ENCODE data around the gene TBX21. TPM values are rescaled to one million over a fixed set of nuclear protein-coding genes. Genes with fewer than 3 reads are reported as not detected.
"Not testable (repeated sequence)": the region's sequence is repeated elsewhere in the genome, so short reads cannot be mapped to it uniquely, and the experiment has no call there.

The TBX21 gene
- total RNA-seq, 1 experiment from 2014 or later = not detected

GRCh38 chr17:47735536-47736011 lies 2.5 kb downstream of the TBX21 start:
- Histone ChIP-seq H3K4me2 (ENCODE audit: low read depth, low read length, poor library complexity, severe bottlenecking) (no peak overlapping the region), H2AFZ (ENCODE audit: low read length) (no peak overlapping the region), H3K79me2 (ENCODE audit: low read length) (no peaks in the 10 kb centered on the region), H3K9ac (ENCODE audit: low read length) (no peak overlapping the region), H3K36me3 (ENCODE audit: insufficient read depth, low read length) (no peaks in the 10 kb centered on the region), H3K27me3 (ENCODE audit: low read length) (no peaks in the 10 kb centered on the region), H3K4me3 (ENCODE audit: low read length) (no peak overlapping the region), H3K9me3 (ENCODE audit: low read length) (no peaks in the 10 kb centered on the region), H4K20me1 (ENCODE audit: insufficient read depth, low read depth, low read length) (no peaks in the 10 kb centered on the region), H3K27ac (ENCODE audit: low read length) (no peak overlapping the region), H3K4me1 (ENCODE audit: low read length) (peaks cover 27% of the 10 kb centered on the region), H3K9me2 (replicated peaks; ENCODE audit: insufficient read depth, low read length) (no peaks in the 10 kb centered on the region)
- peak; percentile 60 for DNase-seq

GRCh38 chr17:47736501-47737495 lies 3.8 kb downstream of the TBX21 start:
- no peaks in the 10 kb centered on the region for H3K9me3 ChIP-seq (ENCODE audit: low read length)
- no peaks in the 10 kb centered on the region for H4K20me1 ChIP-seq (ENCODE audit: insufficient read depth, low read depth, low read length)
- no peaks in the 10 kb centered on the region for H3K36me3 ChIP-seq (ENCODE audit: insufficient read depth, low read length)
- no peak overlapping the region for H3K4me3 ChIP-seq (ENCODE audit: low read length)
- H3K27ac ChIP-seq (ENCODE audit: low read length) = no peak overlapping the region
- H3K79me2 ChIP-seq (ENCODE audit: low read length) = no peaks in the 10 kb centered on the region
- no peak overlapping the region for H3K4me2 ChIP-seq (ENCODE audit: low read depth, low read length, poor library complexity, severe bottlenecking)
- no peaks in the 10 kb centered on the region for H3K27me3 ChIP-seq (ENCODE audit: low read length)
- DNase-seq = no peak
- H3K4me1 ChIP-seq (ENCODE audit: low read length) = peaks cover 20% of the 10 kb centered on the region
- no peak overlapping the region for H3K9ac ChIP-seq (ENCODE audit: low read length)
- H2AFZ ChIP-seq (ENCODE audit: low read length) = no peak overlapping the region
- H3K9me2 ChIP-seq (replicated peaks; ENCODE audit: insufficient read depth, low read length) = no peaks in the 10 kb centered on the region

GRCh38 chr17:47738178-47738577 lies 5.1 kb downstream of the TBX21 start:
- H3K27ac ChIP-seq (ENCODE audit: low read length) = no peak overlapping the region

GRCh38 chr17:47739150-47739549 lies 6.1 kb downstream of the TBX21 start:
- DNase-seq = no peak
- no peaks in the 10 kb centered on the region for H4K20me1 ChIP-seq (ENCODE audit: insufficient read depth, low read depth, low read length)
- no peaks in the 10 kb centered on the region for H3K79me2 ChIP-seq (ENCODE audit: low read length)
- no peaks in the 10 kb centered on the region for H3K27me3 ChIP-seq (ENCODE audit: low read length)
- H2AFZ ChIP-seq (ENCODE audit: low read length) = no peak overlapping the region
- H3K4me2 ChIP-seq (ENCODE audit: low read depth, low read length, poor library complexity, severe bottlenecking) = no peak overlapping the region
- peaks cover 7% of the 10 kb centered on the region for H3K4me1 ChIP-seq (ENCODE audit: low read length)
- no peaks in the 10 kb centered on the region for H3K9me3 ChIP-seq (ENCODE audit: low read length)
- H3K36me3 ChIP-seq (ENCODE audit: insufficient read depth, low read length) = no peaks in the 10 kb centered on the region
- H3K9me2 ChIP-seq (replicated peaks; ENCODE audit: insufficient read depth, low read length) = no peaks in the 10 kb centered on the region
- H3K4me3 ChIP-seq (ENCODE audit: low read length) = no peak overlapping the region
- H3K27ac ChIP-seq (ENCODE audit: low read length) = no peak overlapping the region
- no peak overlapping the region for H3K9ac ChIP-seq (ENCODE audit: low read length)

More at GRCh38 chr17:47738178-47738577, 5.1 kb downstream of the TBX21 start:
- no peak overlapping the region for H3K4me3 ChIP-seq (ENCODE audit: low read length)
- DNase-seq = no peak
- H3K4me1 ChIP-seq (ENCODE audit: low read length) = peaks cover 9% of the 10 kb centered on the region
- H3K9ac ChIP-seq (ENCODE audit: low read length) = no peak overlapping the region
- H2AFZ ChIP-seq (ENCODE audit: low read length) = no peak overlapping the region
- H3K27me3 ChIP-seq (ENCODE audit: low read length) = no peaks in the 10 kb centered on the region
- H3K9me3 ChIP-seq (ENCODE audit: low read length) = no peaks in the 10 kb centered on the region
- H3K4me2 ChIP-seq (ENCODE audit: low read depth, low read length, poor library complexity, severe bottlenecking) = no peak overlapping the region
- no peaks in the 10 kb centered on the region for H3K9me2 ChIP-seq (replicated peaks; ENCODE audit: insufficient read depth, low read length)
- no peaks in the 10 kb centered on the region for H3K36me3 ChIP-seq (ENCODE audit: insufficient read depth, low read length)
- H3K79me2 ChIP-seq (ENCODE audit: low read length) = no peaks in the 10 kb centered on the region
- no peaks in the 10 kb centered on the region for H4K20me1 ChIP-seq (ENCODE audit: insufficient read depth, low read depth, low read length)

- not testable (repeated sequence) for H3K4me1 ChIP-seq (ENCODE audit: low read length); H3K9me2 ChIP-seq (replicated peaks; ENCODE audit: insufficient read depth, low read length); H3K27me3 ChIP-seq (ENCODE audit: low read length); H3K36me3 ChIP-seq (ENCODE audit: insufficient read depth, low read length); H3K4me2 ChIP-seq (ENCODE audit: low read depth, low read length, poor library complexity, severe bottlenecking); H4K20me1 ChIP-seq (ENCODE audit: insufficient read depth, low read depth, low read length); DNase-seq; H3K27ac ChIP-seq (ENCODE audit: low read length); H3K79me2 ChIP-seq (ENCODE audit: low read length); H3K9me3 ChIP-seq (ENCODE audit: low read length); H3K4me3 ChIP-seq (ENCODE audit: low read length); H2AFZ ChIP-seq (ENCODE audit: low read length); H3K9ac ChIP-seq (ENCODE audit: low read length)
Measured at GRCh38 chr17:47739945-47740344, 6.9 kb downstream of the TBX21 start.

DNA sequence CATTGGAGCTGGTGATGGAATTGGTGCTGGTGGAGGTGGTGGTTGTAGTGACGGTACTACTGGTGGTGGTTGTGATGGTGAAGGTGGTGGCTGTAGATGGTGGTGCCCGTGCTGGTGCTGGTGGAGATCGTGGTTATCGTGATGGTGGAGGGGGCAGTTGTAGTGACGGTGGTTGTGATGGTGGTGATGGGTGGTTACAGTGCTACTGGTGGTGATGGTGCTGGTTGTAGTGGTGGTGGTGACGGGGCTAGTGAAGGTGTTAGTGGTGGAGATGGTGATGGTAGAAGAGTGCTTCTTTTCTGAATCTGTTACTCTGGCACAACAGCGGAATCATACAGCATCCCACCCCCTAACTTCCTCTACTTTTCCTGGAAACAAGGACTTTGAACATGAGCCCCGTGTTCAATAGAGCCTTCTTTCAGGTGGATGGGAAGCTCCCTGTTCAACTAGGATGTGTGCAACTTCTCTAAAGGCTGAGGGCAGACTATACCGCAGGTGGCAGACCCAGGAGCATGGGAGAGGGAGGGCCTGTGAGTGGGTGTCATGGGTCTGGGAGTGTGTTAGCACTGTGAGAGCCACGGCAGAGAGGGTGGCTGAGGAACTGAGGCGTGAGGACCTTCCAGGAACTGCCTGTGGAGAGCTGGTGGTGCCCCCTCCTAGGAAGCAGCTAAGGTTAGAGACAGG lies 8.2 kb downstream of the TBX21 start:
- Histone ChIP-seq H3K9me3 (ENCODE audit: low read length) (no peaks in the 10 kb centered on the region), H2AFZ (ENCODE audit: low read length) (no peak overlapping the region), H3K36me3 (ENCODE audit: insufficient read depth, low read length) (no peaks in the 10 kb centered on the region), H3K27ac (ENCODE audit: low read length) (no peak overlapping the region), H3K4me1 (ENCODE audit: low read length) (peaks cover 5% of the 10 kb centered on the region), H3K9ac (ENCODE audit: low read length) (no peak overlapping the region), H3K27me3 (ENCODE audit: low read length) (no peaks in the 10 kb centered on the region), H4K20me1 (ENCODE audit: insufficient read depth, low read depth, low read length) (no peaks in the 10 kb centered on the region), H3K9me2 (replicated peaks; ENCODE audit: insufficient read depth, low read length) (no peaks in the 10 kb centered on the region), H3K4me3 (ENCODE audit: low read length) (no peak overlapping the region), H3K4me2 (ENCODE audit: low read depth, low read length, poor library complexity, severe bottlenecking) (no peak overlapping the region), H3K79me2 (ENCODE audit: low read length) (no peaks in the 10 kb centered on the region)
- DNase-seq = no peak

- peaks cover 5% of the 10 kb centered on the region for H3K4me1 ChIP-seq (ENCODE audit: low read length)
- no peak overlapping the region for H2AFZ ChIP-seq (ENCODE audit: low read length)
- no peaks in the 10 kb centered on the region for H3K79me2 ChIP-seq (ENCODE audit: low read length)
- DNase-seq = no peak
- no peak overlapping the region for H3K9ac ChIP-seq (ENCODE audit: low read length)
- H3K36me3 ChIP-seq (ENCODE audit: insufficient read depth, low read length) = no peaks in the 10 kb centered on the region
- H3K4me2 ChIP-seq (ENCODE audit: low read depth, low read length, poor library complexity, severe bottlenecking) = no peak overlapping the region
- H3K9me2 ChIP-seq (replicated peaks; ENCODE audit: insufficient read depth, low read length) = no peaks in the 10 kb centered on the region
- H3K9me3 ChIP-seq (ENCODE audit: low read length) = no peaks in the 10 kb centered on the region
- no peaks in the 10 kb centered on the region for H3K27me3 ChIP-seq (ENCODE audit: low read length)
- no peaks in the 10 kb centered on the region for H4K20me1 ChIP-seq (ENCODE audit: insufficient read depth, low read depth, low read length)
- H3K4me3 ChIP-seq (ENCODE audit: low read length) = no peak overlapping the region
- H3K27ac ChIP-seq (ENCODE audit: low read length) = no peak overlapping the region
Measured at GRCh38 chr17:47741793-47742145, 8.7 kb downstream of the TBX21 start.

Measured in Karpas-422 (cell line).